Mesendoderm (in vitro differentiated cells): ENCODE results near the gene TRMT61A.

Source experiments
- DNase-seq: peaks from one replicate; pipeline ENCODE4 v3.0.0; 2013
- H2AK5ac ChIP-seq: 2 replicates; pipeline ENCODE4 v1.6.1; 2013; ENCODE audit warnings: low read length, inconsistent platforms
- H2BK120ac ChIP-seq: 2 replicates; pipeline ENCODE4 v1.6.1; 2013; ENCODE audit warnings: low read depth, mild to moderate bottlenecking, low read length, moderate library complexity, mixed read lengths
- H2BK15ac ChIP-seq: replicated peaks from 2 replicates; pipeline ENCODE4 v1.6.1; 2013; ENCODE audit warnings: low read depth, mild to moderate bottlenecking, moderate library complexity
- H2BK5ac ChIP-seq: 2 replicates; pipeline ENCODE4 v1.6.1; 2013; ENCODE audit warnings: low read length, inconsistent platforms
- H3K18ac ChIP-seq: 2 replicates; pipeline ENCODE4 v1.6.1; 2013; ENCODE audit warnings: mild to moderate bottlenecking, low read length, mixed read lengths
- H3K23ac ChIP-seq: one replicate; pipeline ENCODE4 v1.6.1; 2013; ENCODE audit warnings: low read length
- H3K27ac ChIP-seq: 2 replicates; pipeline ENCODE4 v1.5.1; 2013; ENCODE audit warnings: low read depth, mild to moderate bottlenecking, inconsistent platforms, low read length, moderate library complexity
- H3K27me3 ChIP-seq: 2 replicates; pipeline ENCODE4 v1.6.1; 2013; ENCODE audit warnings: low read length, control low read depth, mild to moderate bottlenecking, inconsistent platforms; ENCODE audit not compliant: insufficient read depth, poor library complexity
- H3K36me3 ChIP-seq: 2 replicates; pipeline ENCODE4 v1.6.1; 2013; ENCODE audit warnings: low read length, inconsistent platforms; ENCODE audit not compliant: control insufficient read depth, insufficient read depth
- H3K4ac ChIP-seq: one replicate; pipeline ENCODE4 v1.6.1; 2013; ENCODE audit warnings: low read depth, mild to moderate bottlenecking, low read length, moderate library complexity
- H3K4me1 ChIP-seq: 2 replicates; pipeline ENCODE4 v1.6.1; 2013; ENCODE audit warnings: low read depth, low read length, inconsistent platforms; ENCODE audit not compliant: control insufficient read depth
- H3K4me2 ChIP-seq: 2 replicates; pipeline ENCODE4 v1.6.1; 2013; ENCODE audit warnings: low read length
- H3K4me3 ChIP-seq: 2 replicates; pipeline ENCODE4 v1.5.1; 2013; ENCODE audit warnings: mild to moderate bottlenecking, low read length
- H3K56ac ChIP-seq: one replicate; pipeline ENCODE4 v1.6.1; 2013; ENCODE audit warnings: low read length
- H3K79me1 ChIP-seq: 2 replicates; pipeline ENCODE4 v1.6.1; 2013; ENCODE audit warnings: low read length, inconsistent platforms
- H3K79me2 ChIP-seq: 2 replicates; pipeline ENCODE4 v1.6.1; 2013; ENCODE audit warnings: mild to moderate bottlenecking, low read length; ENCODE audit not compliant: control insufficient read depth, insufficient read depth
- H3K9ac ChIP-seq: 2 replicates; pipeline ENCODE4 v1.6.1; 2013; ENCODE audit warnings: low read length, inconsistent platforms
- H4K5ac ChIP-seq: one replicate; pipeline ENCODE4 v1.6.1; 2013; ENCODE audit warnings: low read length
- H4K8ac ChIP-seq: one replicate; pipeline ENCODE4 v1.6.1; 2013; ENCODE audit warnings: low read depth, mild to moderate bottlenecking, control low read depth, low read length, moderate library complexity
- WGBS: extraction: QIAGEN DNeasy Blood & Tissue Kit; methylation state at CpG from one replicate; pipeline ENCODE4 v1.1.7; 2013; ENCODE audit warnings: low lambda C conversion rate, missing lambda C conversion rate; ENCODE audit not compliant: insufficient coverage; ENCODE audit errors: extremely low coverage; 5-methylcytosine and 5-hydroxymethylcytosine counted together

Gene TRMT61A

DNA sequence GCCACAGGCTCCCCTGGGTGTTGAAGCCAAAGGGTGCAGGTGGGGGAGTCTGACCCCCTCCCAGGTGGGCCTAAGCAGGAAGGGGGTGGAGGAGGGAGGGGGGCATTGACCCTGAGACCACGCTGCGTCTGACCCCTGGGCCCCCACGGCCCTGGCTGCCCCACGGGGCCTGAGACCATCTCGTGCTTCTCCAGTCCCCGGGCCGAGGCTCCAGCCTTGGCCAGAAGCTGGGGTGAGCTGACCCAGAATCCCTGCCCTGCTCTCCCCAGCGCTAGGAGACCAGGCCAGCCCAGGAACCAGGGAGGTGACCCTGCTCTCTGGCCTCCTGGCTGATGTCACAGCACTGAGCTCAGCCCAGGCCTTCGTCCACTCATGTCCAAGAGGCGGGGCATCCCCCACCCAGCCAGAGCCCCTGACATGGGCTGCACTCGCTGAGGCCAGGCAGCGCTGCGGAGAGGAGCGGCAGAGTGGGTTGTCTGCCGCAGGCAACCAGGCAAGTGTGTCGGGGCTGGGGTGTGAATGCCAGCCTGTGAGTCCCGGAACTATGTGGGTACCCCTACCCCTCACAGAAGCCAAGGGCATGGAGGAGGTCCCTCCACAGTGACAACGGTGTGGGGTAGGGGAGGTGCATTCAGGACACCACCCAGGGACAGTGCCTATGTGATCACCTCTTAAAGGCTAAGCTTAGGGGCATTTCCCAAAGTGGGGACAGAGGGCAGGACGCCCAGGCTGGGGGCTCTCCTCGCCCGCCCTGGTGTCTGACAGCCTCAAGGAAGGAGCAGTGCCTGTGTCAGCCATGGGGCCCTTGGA, 6.3 kb downstream of the TRMT61A start:
- Histone ChIP-seq H2BK120ac (no peak overlapping the region), H3K36me3 (no peaks in the 10 kb centered on the region), H3K4me2 (no peak overlapping the region), H3K79me1 (peaks cover 7% of the 10 kb centered on the region), H3K4me3 (no peak overlapping the region), H3K79me2 (peaks cover 2% of the 10 kb centered on the region), H2BK15ac (no peak overlapping the region), H3K23ac (no peak overlapping the region), H3K4ac (no peak overlapping the region), H3K4me1 (no peaks in the 10 kb centered on the region), H3K27me3 (no peaks in the 10 kb centered on the region), H4K5ac (no peak overlapping the region), H2AK5ac (no peak overlapping the region), H3K56ac (no peak overlapping the region), H2BK5ac (no peak overlapping the region), H3K18ac (no peak overlapping the region), H4K8ac (no peak overlapping the region), H3K9ac (no peak overlapping the region), H3K27ac (no peak overlapping the region)
- DNase-seq, result no peak
- WGBS, result no CpG with 5 or more reads among the region's 21 CpGs

DNA sequence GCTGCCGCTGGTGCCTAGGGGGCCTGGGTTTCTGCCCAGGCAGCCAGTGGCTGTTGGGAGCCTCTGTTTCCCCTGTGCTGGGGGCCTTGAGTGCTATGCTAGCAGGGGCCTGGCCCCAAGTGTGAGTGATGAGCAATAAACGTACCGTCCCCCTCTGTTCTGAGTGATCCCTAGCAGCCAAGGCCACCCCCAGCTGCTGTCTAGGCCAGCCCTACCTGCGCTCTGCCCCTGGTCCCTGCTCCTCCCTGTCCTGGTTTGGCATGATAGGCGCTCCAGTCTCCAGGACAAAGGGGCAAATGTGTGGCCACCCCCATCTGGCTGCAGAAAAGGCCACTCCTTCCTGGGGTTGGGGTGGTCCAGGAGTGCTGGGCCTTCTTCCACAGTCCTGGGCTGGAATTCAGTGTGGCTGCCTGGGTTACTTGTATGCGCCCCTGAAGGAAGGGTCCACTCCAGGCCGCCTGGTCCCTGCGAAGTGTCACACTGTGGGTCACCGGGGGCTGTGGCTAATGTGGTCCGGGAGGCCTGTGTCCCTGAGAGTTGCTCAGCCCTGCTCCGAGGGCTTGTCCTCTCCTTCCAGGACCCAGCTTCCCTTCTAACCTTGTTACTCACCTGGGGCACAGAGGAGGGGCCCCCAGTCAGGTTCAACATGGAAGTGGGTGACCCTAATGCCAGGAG, 7.0 kb downstream of the TRMT61A start:
- H4K8ac ChIP-seq, result no peak overlapping the region
- H3K79me2 ChIP-seq, result no peaks in the 10 kb centered on the region
- no peak overlapping the region for H2BK15ac ChIP-seq
- DNase-seq, result no peak
- H3K27ac ChIP-seq, result no peak overlapping the region
- H3K4me3 ChIP-seq, result no peak overlapping the region
- H3K9ac ChIP-seq, result no peak overlapping the region
- H3K4ac ChIP-seq, result no peak overlapping the region
- H4K5ac ChIP-seq, result no peak overlapping the region
- H2BK120ac ChIP-seq, result no peak overlapping the region
- no peaks in the 10 kb centered on the region for H3K27me3 ChIP-seq
- no peak overlapping the region for H3K18ac ChIP-seq
- no peak overlapping the region for H3K4me2 ChIP-seq
- H3K23ac ChIP-seq, result no peak overlapping the region
- no peak overlapping the region for H3K56ac ChIP-seq
- H3K79me1 ChIP-seq, result peaks cover 3% of the 10 kb centered on the region
- no peak overlapping the region for H2AK5ac ChIP-seq
- H2BK5ac ChIP-seq, result no peak overlapping the region
- WGBS, result no CpG with 5 or more reads among the region's 11 CpGs
- H3K36me3 ChIP-seq, result no peaks in the 10 kb centered on the region
- no peaks in the 10 kb centered on the region for H3K4me1 ChIP-seq

DNA sequence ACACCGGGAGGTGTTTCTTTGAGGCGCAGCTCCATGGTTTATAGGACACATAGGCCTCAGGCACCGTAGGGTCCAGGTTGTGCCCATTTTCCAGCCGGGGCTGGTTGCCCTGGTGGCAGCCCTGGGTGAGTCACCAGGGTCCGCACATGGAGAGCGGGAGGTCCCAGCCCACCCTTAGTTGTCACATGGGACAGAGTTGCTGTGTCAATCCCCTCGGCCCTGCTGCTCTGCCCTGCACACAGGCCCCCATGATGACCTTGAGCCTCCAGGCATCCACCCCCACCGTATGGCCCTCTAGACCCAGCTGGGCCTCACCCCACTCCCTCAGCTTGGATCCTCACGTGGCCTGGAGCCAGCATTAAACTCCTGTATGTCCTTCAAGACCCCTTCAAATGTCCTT, 7.7 kb downstream of the TRMT61A start:
- H3K27me3 ChIP-seq, result no peaks in the 10 kb centered on the region
- no peak overlapping the region for H3K27ac ChIP-seq
- H3K4me1 ChIP-seq, result no peaks in the 10 kb centered on the region

DNA sequence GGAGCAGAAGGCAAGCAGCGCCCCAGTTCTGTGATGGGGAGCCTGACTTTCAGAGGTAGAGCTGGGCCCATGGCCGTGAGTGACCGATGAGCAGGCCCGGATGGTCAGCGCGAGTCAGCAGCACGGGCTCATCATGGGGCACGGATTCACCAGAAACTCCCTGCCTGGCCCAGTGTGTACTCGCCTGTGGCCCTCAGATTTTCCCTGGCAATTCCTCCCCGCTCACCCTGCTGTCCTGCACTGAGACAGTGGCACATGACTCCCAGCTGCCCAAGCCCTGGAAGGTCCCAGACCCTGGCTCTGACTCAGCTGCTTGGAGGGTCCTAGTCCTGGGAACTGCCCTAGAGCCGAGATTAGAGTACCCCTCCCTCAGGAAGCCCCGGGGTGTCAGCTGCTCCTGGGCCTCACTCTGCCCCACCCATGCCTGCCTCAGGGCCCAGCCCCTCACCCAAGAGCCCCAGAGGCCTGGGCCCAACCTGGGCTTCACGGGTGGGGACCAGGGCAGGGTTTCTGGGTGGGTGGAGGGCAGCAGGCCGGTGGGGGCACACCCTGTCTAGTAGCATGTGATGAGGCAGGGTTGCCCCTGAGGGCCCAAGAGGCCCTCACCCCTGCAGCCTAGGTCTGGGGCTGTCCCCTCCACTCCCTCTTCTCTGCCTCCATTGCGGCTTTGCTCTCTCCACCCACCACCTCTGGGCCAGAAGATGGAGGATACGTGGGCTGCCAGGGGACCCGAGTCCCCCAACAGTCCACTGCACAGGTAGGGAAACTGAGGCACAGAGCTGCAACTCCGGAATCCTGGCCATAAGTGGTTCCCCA, 8.4 kb downstream of the TRMT61A start:
- H3K18ac ChIP-seq, result no peak overlapping the region
- no CpG with 5 or more reads among the region's 18 CpGs for WGBS
- no peak overlapping the region for H3K27ac ChIP-seq
- H3K56ac ChIP-seq, result no peak overlapping the region
- no peak overlapping the region for H3K23ac ChIP-seq
- H2BK5ac ChIP-seq, result no peak overlapping the region
- H3K27me3 ChIP-seq, result no peaks in the 10 kb centered on the region
- no peak overlapping the region for H3K4me2 ChIP-seq
- peaks cover 3% of the 10 kb centered on the region for H3K4me1 ChIP-seq
- H2BK15ac ChIP-seq, result no peak overlapping the region
- no peak overlapping the region for H4K8ac ChIP-seq
- H3K36me3 ChIP-seq, result no peaks in the 10 kb centered on the region
- no peak overlapping the region for H4K5ac ChIP-seq
- DNase-seq, result no peak
- H3K4ac ChIP-seq, result no peak overlapping the region
- H3K9ac ChIP-seq, result no peak overlapping the region
- H2AK5ac ChIP-seq, result no peak overlapping the region
- H3K4me3 ChIP-seq, result no peak overlapping the region
- H3K79me1 ChIP-seq, result no peaks in the 10 kb centered on the region
- H2BK120ac ChIP-seq, result no peak overlapping the region
- no peaks in the 10 kb centered on the region for H3K79me2 ChIP-seq

More for the DNA sequence above, 7.7 kb downstream of the TRMT61A start:
- Histone ChIP-seq H3K56ac (no peak overlapping the region), H3K4me3 (no peak overlapping the region), H3K79me1 (peaks cover under 1% of the 10 kb centered on the region), H2BK120ac (no peak overlapping the region), H3K4me2 (no peak overlapping the region), H2BK5ac (no peak overlapping the region), H3K4ac (no peak overlapping the region), H2BK15ac (no peak overlapping the region), H3K23ac (no peak overlapping the region), H3K9ac (no peak overlapping the region), H3K79me2 (no peaks in the 10 kb centered on the region), H3K36me3 (no peaks in the 10 kb centered on the region), H3K18ac (no peak overlapping the region), H2AK5ac (no peak overlapping the region), H4K5ac (no peak overlapping the region), H4K8ac (no peak overlapping the region)
- WGBS, result no CpG with 5 or more reads among the region's 9 CpGs
- DNase-seq, result no peak

DNA sequence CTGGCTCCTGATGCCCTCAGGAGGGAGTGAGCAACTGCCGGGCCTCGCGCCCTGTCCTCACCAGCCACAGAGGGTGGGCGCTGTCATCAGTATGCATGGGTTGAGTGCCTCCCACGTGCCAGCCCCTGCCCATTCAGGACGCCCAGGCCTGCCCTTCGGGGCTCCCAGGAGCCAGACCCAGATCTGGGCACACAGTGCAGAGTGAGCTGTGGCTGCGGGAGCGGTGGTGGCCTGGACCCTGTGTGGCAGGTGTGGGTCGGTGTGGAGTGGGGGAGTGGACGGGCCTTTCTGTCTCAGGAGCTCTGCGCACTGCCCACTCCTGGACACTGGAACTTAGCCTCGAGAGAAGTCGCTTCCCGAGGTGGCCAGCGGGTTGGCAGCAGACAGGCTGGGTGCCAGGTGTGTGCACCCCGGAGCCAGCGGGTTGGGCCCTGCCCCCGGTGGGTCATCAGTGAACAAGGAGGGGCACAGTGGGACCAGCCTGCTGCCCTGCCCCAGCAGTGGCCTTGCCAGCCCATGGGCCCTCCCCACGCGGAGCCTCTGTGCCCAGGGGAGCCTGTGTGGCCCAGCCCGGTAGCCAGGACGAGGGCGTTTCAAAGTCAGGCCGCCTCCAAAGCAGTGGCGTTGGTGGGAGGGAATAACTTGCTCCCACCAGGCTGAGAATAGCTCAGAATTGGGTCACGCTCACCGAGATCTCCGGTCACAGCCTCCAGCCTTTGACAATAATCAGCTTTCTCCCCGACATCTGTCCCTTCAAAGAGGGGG, 9.5 kb downstream of the TRMT61A start:
- Histone ChIP-seq H3K4me1 (peaks cover 7% of the 10 kb centered on the region), H3K4me3 (no peak overlapping the region), H2AK5ac (no peak overlapping the region), H3K79me1 (no peaks in the 10 kb centered on the region), H3K4ac (no peak overlapping the region), H3K4me2 (no peak overlapping the region), H4K8ac (no peak overlapping the region), H3K36me3 (no peaks in the 10 kb centered on the region), H2BK15ac (no peak overlapping the region), H2BK120ac (no peak overlapping the region), H3K9ac (no peak overlapping the region), H2BK5ac (no peak overlapping the region), H3K79me2 (no peaks in the 10 kb centered on the region), H3K27me3 (no peaks in the 10 kb centered on the region), H3K23ac (no peak overlapping the region), H3K18ac (no peak overlapping the region), H3K27ac (no peak overlapping the region), H3K56ac (no peak overlapping the region), H4K5ac (no peak overlapping the region)
- DNase-seq, result no peak
- WGBS, result no CpG with 5 or more reads among the region's 30 CpGs
